SU-DHL-6 (cell line): ENCODE measurements around the gene C1S.

Experiments
- H2AFZ ChIP-seq: fragments of 200-600 bp; sonication (generic); 2 replicates; pipeline ENCODE4 v1.6.1; 2014; ENCODE audit warnings: low read depth, mild to moderate bottlenecking, moderate library complexity, mixed read lengths, antibody characterized with exemption, low read length; ENCODE audit not compliant: severe bottlenecking
- H3F3A ChIP-seq: fragments of 200-600 bp; shearing (Covaris generic); 2 replicates; pipeline ENCODE4 v1.6.0; 2016; ENCODE audit warnings: antibody characterized with exemption, mild to moderate bottlenecking; ENCODE audit not compliant: insufficient read depth
- H3K27ac ChIP-seq: fragments of 200-600 bp; sonication (generic); 2 replicates; pipeline ENCODE4 v1.5.1; 2016; ENCODE audit warnings: low read depth, mild to moderate bottlenecking, low read length, moderate library complexity, mixed read lengths
- H3K27me3 ChIP-seq: fragments of 200-600 bp; sonication (generic), shearing (Covaris generic); 2 replicates; pipeline ENCODE4 v1.6.0; 2014; ENCODE audit warnings: mild to moderate bottlenecking, low read length
- H3K36me3 ChIP-seq: fragments of 200-600 bp; sonication (generic); 2 replicates; pipeline ENCODE4 v1.6.1; 2014; ENCODE audit warnings: mild to moderate bottlenecking, low read length, mixed read lengths
- H3K4me2 ChIP-seq: fragments of 300-600, 200-600 bp; shearing (Covaris generic), sonication (generic); 2 replicates; pipeline ENCODE4 v1.6.0; 2014; ENCODE audit warnings: low read length, low read depth, mild to moderate bottlenecking; ENCODE audit not compliant: poor library complexity, severe bottlenecking
- H3K4me3 ChIP-seq: fragments of 200-600 bp; sonication (generic); 2 replicates; pipeline ENCODE4 v1.5.1; 2014; ENCODE audit warnings: antibody characterized with exemption, low read length, mild to moderate bottlenecking, mixed read lengths; ENCODE audit not compliant: insufficient read depth, poor library complexity, severe bottlenecking
- H3K79me2 ChIP-seq: fragments of 200-600 bp; sonication (generic); 2 replicates; pipeline ENCODE4 v1.6.1; 2014; ENCODE audit warnings: mild to moderate bottlenecking, low read length, moderate library complexity; ENCODE audit not compliant: insufficient read depth
- H3K9ac ChIP-seq: fragments of 200-600 bp; sonication (generic); 2 replicates; pipeline ENCODE4 v1.7.0; 2014; ENCODE audit warnings: mild to moderate bottlenecking, low read length
- H3K9me2 ChIP-seq: fragments of 200-600 bp; sonication (generic); replicated peaks from 2 replicates; pipeline ENCODE4 v1.6.1; 2014; ENCODE audit warnings: low read length; ENCODE audit not compliant: insufficient read depth
- H3K9me3 ChIP-seq: fragments of 200-600 bp; sonication (generic); 2 replicates; pipeline ENCODE4 v1.6.1; 2014; ENCODE audit warnings: low read length, mixed read lengths; ENCODE audit not compliant: insufficient read depth
- H4K20me1 ChIP-seq: fragments of 200-600 bp; sonication (generic); 2 replicates; pipeline ENCODE4 v1.6.1; 2014; ENCODE audit warnings: low read depth, mild to moderate bottlenecking, antibody characterized with exemption, low read length, moderate library complexity, mixed read lengths
- EZH2phosphoT487 ChIP-seq: fragments of 200-600 bp; sonication (generic), shearing (Covaris generic); conservative IDR thresholded peaks from 2 replicates; pipeline ENCODE4 v1.6.1; 2018; ENCODE audit warnings: mild to moderate bottlenecking, antibody characterized with exemption, low read length, moderate library complexity, mixed read lengths
- TF ChIP-seq, protein P1 (sequence below): fragments of 200-600 bp; sonication (generic); IDR thresholded peaks from one replicate; pipeline ENCODE4 v1.5.1; 2017; ENCODE audit warnings: antibody characterized with exemption, mild to moderate bottlenecking, low read length, moderate library complexity; ENCODE audit not compliant: insufficient read depth, poor library complexity, severe bottlenecking

C1S gene

DNA sequence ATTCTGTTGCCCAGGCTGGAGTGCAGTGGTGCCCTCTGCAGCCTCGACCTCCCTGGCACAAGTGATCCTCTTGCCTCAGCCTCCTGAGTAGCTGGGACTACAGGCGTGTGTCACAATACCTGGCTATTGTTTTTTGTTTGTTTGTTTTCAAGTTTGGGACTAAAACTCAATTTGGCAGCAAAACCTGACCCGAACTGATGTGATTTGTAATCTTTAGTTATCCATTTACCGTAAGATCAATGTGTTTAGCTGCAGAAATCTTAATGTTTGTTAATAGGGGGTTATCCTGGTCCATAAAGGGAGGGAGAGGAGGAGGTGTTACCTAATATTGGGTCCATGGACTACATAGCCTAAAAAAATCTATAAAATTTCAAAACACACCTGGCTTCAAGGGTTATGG is 738 bp upstream of the C1S start:
- no peaks in the 10 kb centered on the region for H3K9me2 ChIP-seq
- no peak overlapping the region for H3K4me3 ChIP-seq
- H3K27ac ChIP-seq, result no peak overlapping the region
- H3K9me3 ChIP-seq, result no peaks in the 10 kb centered on the region
- H3K9ac ChIP-seq, result no peak overlapping the region
- H3K4me2 ChIP-seq, result no peak overlapping the region
- no peaks in the 10 kb centered on the region for H3K27me3 ChIP-seq
- H3K36me3 ChIP-seq, result no peaks in the 10 kb centered on the region
- no peaks in the 10 kb centered on the region for H3K79me2 ChIP-seq
- H2AFZ ChIP-seq, result no peak overlapping the region
- TF ChIP-seq, protein P1, sequence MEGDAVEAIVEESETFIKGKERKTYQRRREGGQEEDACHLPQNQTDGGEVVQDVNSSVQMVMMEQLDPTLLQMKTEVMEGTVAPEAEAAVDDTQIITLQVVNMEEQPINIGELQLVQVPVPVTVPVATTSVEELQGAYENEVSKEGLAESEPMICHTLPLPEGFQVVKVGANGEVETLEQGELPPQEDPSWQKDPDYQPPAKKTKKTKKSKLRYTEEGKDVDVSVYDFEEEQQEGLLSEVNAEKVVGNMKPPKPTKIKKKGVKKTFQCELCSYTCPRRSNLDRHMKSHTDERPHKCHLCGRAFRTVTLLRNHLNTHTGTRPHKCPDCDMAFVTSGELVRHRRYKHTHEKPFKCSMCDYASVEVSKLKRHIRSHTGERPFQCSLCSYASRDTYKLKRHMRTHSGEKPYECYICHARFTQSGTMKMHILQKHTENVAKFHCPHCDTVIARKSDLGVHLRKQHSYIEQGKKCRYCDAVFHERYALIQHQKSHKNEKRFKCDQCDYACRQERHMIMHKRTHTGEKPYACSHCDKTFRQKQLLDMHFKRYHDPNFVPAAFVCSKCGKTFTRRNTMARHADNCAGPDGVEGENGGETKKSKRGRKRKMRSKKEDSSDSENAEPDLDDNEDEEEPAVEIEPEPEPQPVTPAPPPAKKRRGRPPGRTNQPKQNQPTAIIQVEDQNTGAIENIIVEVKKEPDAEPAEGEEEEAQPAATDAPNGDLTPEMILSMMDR, result no peak
- no peak for TF ChIP-seq EZH2phosphoT487
- H4K20me1 ChIP-seq, result no peaks in the 10 kb centered on the region
- no peaks in the 10 kb centered on the region for H3F3A ChIP-seq

DNA sequence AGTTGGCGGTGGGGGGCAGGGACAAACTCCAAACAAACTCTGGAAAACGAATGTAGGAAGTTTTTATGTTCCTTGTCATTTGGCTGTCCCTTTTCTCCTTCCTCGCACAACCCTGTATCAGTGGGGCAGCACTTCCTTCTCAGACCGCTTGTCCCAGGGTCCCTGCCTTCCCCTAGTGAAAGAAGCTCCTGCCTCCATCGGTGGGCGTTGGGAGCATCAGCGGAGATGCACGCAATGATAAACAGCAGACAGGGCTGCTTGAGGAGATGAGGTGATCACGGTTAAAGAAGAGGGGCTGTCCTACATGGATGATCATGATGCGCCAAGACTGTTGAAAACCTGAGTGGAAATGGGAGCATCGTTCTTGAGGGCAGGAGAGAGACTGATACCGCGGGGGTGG is 620 bp downstream of the C1S start:
- Histone ChIP-seq H3K4me2 (no peak overlapping the region), H3F3A (no peaks in the 10 kb centered on the region), H3K79me2 (no peaks in the 10 kb centered on the region), H2AFZ (no peak overlapping the region), H4K20me1 (no peaks in the 10 kb centered on the region), H3K4me3 (no peak overlapping the region), H3K27ac (no peak overlapping the region), H3K9me3 (no peaks in the 10 kb centered on the region), H3K36me3 (no peaks in the 10 kb centered on the region), H3K9ac (no peak overlapping the region), H3K27me3 (no peaks in the 10 kb centered on the region), H3K9me2 (no peaks in the 10 kb centered on the region)
- TF ChIP-seq, protein P1, result no peak
- no peak for TF ChIP-seq EZH2phosphoT487

DNA sequence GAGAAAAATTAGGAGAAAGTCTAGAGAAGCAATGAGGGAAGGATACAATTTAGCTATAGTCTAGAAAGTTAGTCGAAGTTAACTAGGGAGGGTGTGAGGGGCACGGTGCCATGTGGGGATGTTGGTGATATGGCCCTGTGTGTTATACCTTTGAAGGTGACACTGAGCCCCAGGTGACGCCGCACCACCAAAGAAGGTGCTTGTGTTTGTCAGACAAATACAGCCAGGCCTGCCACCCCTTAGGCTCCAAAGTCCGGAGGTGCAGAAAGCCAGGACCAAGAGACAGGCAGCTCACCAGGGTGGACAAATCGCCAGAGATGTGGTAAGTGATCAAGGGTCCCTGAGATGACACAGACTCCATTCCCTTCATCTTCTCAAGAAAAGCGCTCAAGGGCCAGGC is 1.1 kb downstream of the C1S start:
- no peak for TF ChIP-seq EZH2phosphoT487
- TF ChIP-seq, protein P1, result no peak
- H3K9me3 ChIP-seq, result no peaks in the 10 kb centered on the region
- H3K36me3 ChIP-seq, result no peaks in the 10 kb centered on the region
- no peak overlapping the region for H3K9ac ChIP-seq
- H3K27me3 ChIP-seq, result no peaks in the 10 kb centered on the region
- H4K20me1 ChIP-seq, result no peaks in the 10 kb centered on the region
- no peak overlapping the region for H3K27ac ChIP-seq
- H3K79me2 ChIP-seq, result no peaks in the 10 kb centered on the region
- H3K4me3 ChIP-seq, result no peak overlapping the region
- no peak overlapping the region for H3K4me2 ChIP-seq
- no peaks in the 10 kb centered on the region for H3F3A ChIP-seq
- no peak overlapping the region for H2AFZ ChIP-seq
- no peaks in the 10 kb centered on the region for H3K9me2 ChIP-seq

DNA sequence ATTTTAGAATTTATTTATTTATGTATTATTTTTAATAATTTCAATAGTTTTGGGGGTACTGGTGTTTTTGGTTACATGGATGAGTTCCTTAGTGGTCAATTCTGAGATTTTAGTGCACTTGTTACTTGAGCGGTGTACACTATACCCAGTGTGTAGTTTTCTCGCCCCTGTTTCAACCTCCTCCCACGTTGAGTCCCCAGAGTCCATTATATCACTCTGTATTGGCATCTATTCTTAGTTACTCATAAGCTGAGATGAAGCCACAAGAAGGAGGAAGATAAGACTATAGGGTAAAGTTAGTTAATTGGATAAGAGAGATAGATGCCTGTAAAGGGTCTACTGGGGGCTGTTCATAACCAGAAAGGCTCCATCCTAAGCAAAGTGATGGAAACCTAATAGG is 4.0 kb downstream of the C1S start:
- no peak for TF ChIP-seq EZH2phosphoT487
- TF ChIP-seq, protein P1, result no peak
- H4K20me1 ChIP-seq, result no peaks in the 10 kb centered on the region
- H3K79me2 ChIP-seq, result no peaks in the 10 kb centered on the region
- H3K4me3 ChIP-seq, result no peak overlapping the region
- no peak overlapping the region for H3K4me2 ChIP-seq
- no peaks in the 10 kb centered on the region for H3K9me3 ChIP-seq
- no peak overlapping the region for H2AFZ ChIP-seq
- H3K27ac ChIP-seq, result no peak overlapping the region
- no peaks in the 10 kb centered on the region for H3F3A ChIP-seq
- H3K9ac ChIP-seq, result no peak overlapping the region
- no peaks in the 10 kb centered on the region for H3K9me2 ChIP-seq
- no peaks in the 10 kb centered on the region for H3K36me3 ChIP-seq
- H3K27me3 ChIP-seq, result no peaks in the 10 kb centered on the region
